Measurements from ENCODE around the gene CT83. TPM values are rescaled to one million over a fixed set of nuclear protein-coding genes. Genes with fewer than 3 reads are reported as not detected.

Gene CT83, protein sequence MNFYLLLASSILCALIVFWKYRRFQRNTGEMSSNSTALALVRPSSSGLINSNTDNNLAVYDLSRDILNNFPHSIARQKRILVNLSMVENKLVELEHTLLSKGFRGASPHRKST
- total RNA-seq (2022; extraction: Qiagen RNA extraction): not detected in 5 replicates

DNA sequence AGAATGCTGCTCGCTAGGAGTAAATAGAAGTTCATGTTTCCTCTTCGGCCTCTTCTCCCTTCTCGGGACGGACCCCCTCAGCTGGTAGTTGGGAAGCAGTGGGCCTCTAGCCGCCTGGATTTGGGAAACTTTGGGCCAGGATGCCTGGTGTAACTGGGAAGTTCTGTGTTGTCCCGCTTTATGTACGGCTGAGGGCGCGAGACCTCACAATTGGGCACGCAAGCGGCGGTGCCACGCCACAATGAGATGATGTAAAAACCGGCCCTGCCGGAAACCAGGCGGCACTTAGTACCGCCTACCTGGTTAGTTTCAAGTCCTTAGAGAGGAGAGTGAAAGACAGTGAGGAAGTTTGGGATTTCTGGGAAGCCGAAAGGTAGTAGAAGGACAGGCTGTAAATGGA, at the start of gene CT83:
CT83 (minus strand) TSS at position 155 of the 400 bp plus-strand sequence; CDS start at position 35, 120 bp downstream.

DNA sequence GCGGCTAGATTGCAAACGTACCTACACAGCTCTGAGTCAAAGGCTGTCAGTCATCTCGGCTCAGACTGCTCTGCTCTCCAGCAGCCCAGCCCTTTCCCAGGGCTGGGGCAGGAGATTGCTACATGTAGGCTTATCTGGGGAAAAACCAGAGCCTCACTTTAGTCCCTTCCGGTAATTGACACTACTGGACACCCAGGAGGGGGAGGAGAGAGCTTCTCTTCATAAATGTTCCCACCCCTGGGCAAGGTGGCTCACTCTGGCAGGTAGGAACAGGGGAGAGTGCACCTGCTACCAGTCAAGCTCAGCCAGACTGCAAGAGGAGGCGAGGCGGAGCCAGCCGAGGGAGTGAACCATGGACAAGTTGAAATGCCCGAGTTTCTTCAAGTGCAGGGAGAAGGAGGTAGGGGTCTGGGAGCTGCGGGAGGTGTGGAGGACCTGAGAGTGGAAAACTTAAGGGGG, 26.4 kb downstream of the CT83 start, which contains the start of gene SLC6A14:
SLC6A14 (plus strand) TSS at position 249 of the 459 bp plus-strand sequence; CDS start at position 353, 104 bp downstream.

Other genes starting within 250 kb of the CT83 start
- gene SLC6A14, start 26.4 kb downstream of the CT83 start, total RNA-seq (2022; extraction: Qiagen RNA extraction): 0.12 TPM in 1 of 5 replicates, not detected in the others